ENCODE measurements around the gene PAIP1.
"Not testable (repeated sequence)": the region's sequence is repeated elsewhere in the genome, so short reads cannot be mapped to it uniquely, and the experiment has no call there.

Gene PAIP1

GRCh38 chr5:43570450-43571158, 13.7 kb upstream of the PAIP1 start:
- no peak for DNase-seq

- DNase-seq: no peak
Measured at GRCh38 chr5:43569236-43569746, 12.4 kb upstream of the PAIP1 start.

GRCh38 chr5:43567967-43568366, 11.1 kb upstream of the PAIP1 start:
- DNase-seq: no peak

- DNase-seq: no peak
Measured at GRCh38 chr5:43565043-43565442, 8.2 kb upstream of the PAIP1 start.

GRCh38 chr5:43564289-43564850, 7.5 kb upstream of the PAIP1 start:
- DNase-seq: no peak

GRCh38 chr5:43563321-43563720, 6.4 kb upstream of the PAIP1 start:
- DNase-seq: no peak

- DNase-seq: no peak
Measured at GRCh38 chr5:43561356-43561755, 4.5 kb upstream of the PAIP1 start.

GRCh38 chr5:43560128-43560527, 3.3 kb upstream of the PAIP1 start:
- no peak for DNase-seq

- DNase-seq: not testable (repeated sequence)
Measured at GRCh38 chr5:43556607-43556856, 345 bp downstream of the PAIP1 start.

- DNase-seq: peak; percentile 49 to 52
Measured at GRCh38 chr5:43555895-43556606, 826 bp downstream of the PAIP1 start.

GRCh38 chr5:43554497-43554896, 2.4 kb downstream of the PAIP1 start:
- no peak for DNase-seq

- no peak for DNase-seq
Measured at GRCh38 chr5:43553381-43553780, 3.5 kb downstream of the PAIP1 start.

- DNase-seq: no peak
Measured at GRCh38 chr5:43551731-43552130, 5.1 kb downstream of the PAIP1 start.

GRCh38 chr5:43549272-43549671, 7.6 kb downstream of the PAIP1 start:
- not testable (repeated sequence) for DNase-seq

- no peak for DNase-seq
Measured at GRCh38 chr5:43548358-43548757, 8.5 kb downstream of the PAIP1 start.

GRCh38 chr5:43547532-43547931, 9.3 kb downstream of the PAIP1 start:
- no peak for DNase-seq

- DNase-seq: no peak
Measured at GRCh38 chr5:43543434-43543833, 13.4 kb downstream of the PAIP1 start.

GRCh38 chr5:43540746-43541145, 16.1 kb downstream of the PAIP1 start:
- no peak for DNase-seq

- DNase-seq: no peak
Measured at GRCh38 chr5:43536972-43537371, 19.9 kb downstream of the PAIP1 start.

- no peak for DNase-seq
Measured at GRCh38 chr5:43533646-43534045, 23.2 kb downstream of the PAIP1 start.

- no peak for DNase-seq
Measured at GRCh38 chr5:43530648-43531047, 26.2 kb downstream of the PAIP1 start.

- no peak for DNase-seq
Measured at GRCh38 chr5:43523662-43524072, 33.2 kb downstream of the PAIP1 start.

GRCh38 chr5:43520615-43521014, 36.3 kb downstream of the PAIP1 start:
- DNase-seq: no peak

GRCh38 chr5:43515678-43516048, 41.2 kb downstream of the PAIP1 start:
- DNase-seq: no peak

All from stimulated activated CD4-positive, alpha-beta T cell treated with anti-CD3 and anti-CD28 coated beads, Interleukin-4, amount 100 ng/mL, for 4 hours (primary cell).